Measurements from ENCODE around the gene TMEM163. TPM values are rescaled to one million over a fixed set of nuclear protein-coding genes. Genes with fewer than 3 reads are reported as not detected.
A peak's percentile ranks its signal among the peaks of the same experiment; 100 is the strongest.

The TMEM163 gene
- total and polyA plus RNA-seq, 2 of the 13 experiments (the other 11 are each of a cell fraction or from before 2014, with no cell fraction given): 0.05 TPM; not detected in 1

GRCh38 chr2:134411828-134412638 is 306.8 kb downstream of the TMEM163 start (continued):
- TF ChIP-seq HNF4A (CRISPR knock-in tag; IDR thresholded peaks at IDR 0.05): peak; percentile 91
- peak; percentile 81 for TF ChIP-seq MNT (IDR thresholded peaks at IDR 0.05)
- peak; percentile 82; the same call in 1 of the 2 replicates for TF ChIP-seq CHD4 (IDR thresholded peaks at IDR 0.05; ENCODE audit: borderline replicate concordance, low read length)
- TF ChIP-seq NCOA2 (CRISPR knock-in tag; IDR thresholded peaks at IDR 0.05): peak; percentile 99
- no peak for TF ChIP-seq CERS6 (CRISPR knock-in tag; IDR thresholded peaks at IDR 0.05)
- TF ChIP-seq RELA (CRISPR knock-in tag; IDR thresholded peaks at IDR 0.05): peak; percentile 64; the same call in 1 of the 2 replicates
- no peak for TF ChIP-seq ZUFSP (CRISPR knock-in tag; IDR thresholded peaks at IDR 0.05; ENCODE audit: borderline replicate concordance)
- TF ChIP-seq ZNF720 (CRISPR knock-in tag; IDR thresholded peaks at IDR 0.05): no peak
- peak; percentile 98 for TF ChIP-seq ZNF609 (CRISPR knock-in tag; IDR thresholded peaks at IDR 0.05; ENCODE audit: borderline replicate concordance)
- TF ChIP-seq MTA1 (CRISPR knock-in tag; IDR thresholded peaks at IDR 0.05; ENCODE audit: borderline replicate concordance): peak; percentile 58
- TF ChIP-seq SOX6 (IDR thresholded peaks at IDR 0.05): no peak
- peak; percentile 97 for TF ChIP-seq SOX6 (CRISPR knock-in tag; IDR thresholded peaks at IDR 0.05)
- TF ChIP-seq ZNF879 (CRISPR knock-in tag; IDR thresholded peaks at IDR 0.05): no peak
- TF ChIP-seq MLLT10 (CRISPR knock-in tag; IDR thresholded peaks at IDR 0.05): no peak
- peak; percentile 32; the same call in 1 of the 2 replicates for TF ChIP-seq ZMYM3 (CRISPR knock-in tag; IDR thresholded peaks at IDR 0.05)
- TF ChIP-seq KAT8 (CRISPR knock-in tag; IDR thresholded peaks at IDR 0.05): peak; percentile 88
- TF ChIP-seq ZNF615 (CRISPR knock-in tag; IDR thresholded peaks at IDR 0.05; ENCODE audit: borderline replicate concordance): peak; percentile 91; the same call in 1 of the 2 replicates
- TF ChIP-seq ZNF576 (CRISPR knock-in tag; IDR thresholded peaks at IDR 0.05): no peak
- no peak for TF ChIP-seq ZSCAN12 (CRISPR knock-in tag; IDR thresholded peaks at IDR 0.05)
- TF ChIP-seq DMAP1 (CRISPR knock-in tag; IDR thresholded peaks at IDR 0.05): no peak; the same call in none of the 2 replicates
- no peak; the same call in 1 of the 2 replicates for TF ChIP-seq ZNF121 (CRISPR knock-in tag; IDR thresholded peaks at IDR 0.05)

Measured in HepG2 (cell line).